ENCODE results near the gene ACAA1. TPM values are rescaled to one million over a fixed set of nuclear protein-coding genes. Genes with fewer than 3 reads are reported as not detected.

The ACAA1 gene
- total RNA-seq, 4 donors from 2014 or later, result 48.1 to 69.5 (median 62.5) TPM

GRCh38 chr3:38124324-38125122, 12.4 kb downstream of the ACAA1 start:
- TF ChIP-seq CTCF (IDR thresholded peaks at IDR 0.05), result no peak
- DNase-seq (ENCODE audit: low spot score) (no peak), ATAC-seq (ENCODE audit: low FRiP score) (no peak)

- DNase-seq (ENCODE audit: low spot score) (peak; percentile 6), ATAC-seq (ENCODE audit: low FRiP score) (no peak)
- no peak for TF ChIP-seq CTCF (IDR thresholded peaks at IDR 0.05)
These were observed 14.1 kb downstream of the ACAA1 start for GRCh38 chr3:38122712-38123290.

GRCh38 chr3:38121832-38122461, 15.0 kb downstream of the ACAA1 start:
- ATAC-seq (ENCODE audit: low FRiP score), result no peak
- peak; percentile 18 for DNase-seq (ENCODE audit: low spot score)
- TF ChIP-seq CTCF (IDR thresholded peaks at IDR 0.05), result no peak

- ATAC-seq (ENCODE audit: low FRiP score), result no peak
- DNase-seq (ENCODE audit: low spot score), result peak; percentile 4
- no peak for TF ChIP-seq CTCF (IDR thresholded peaks at IDR 0.05)
These were observed 15.5 kb downstream of the ACAA1 start for GRCh38 chr3:38121451-38121831.

- no peak for ATAC-seq (ENCODE audit: low FRiP score)
- DNase-seq (ENCODE audit: low spot score), result peak; percentile 9
- TF ChIP-seq CTCF (IDR thresholded peaks at IDR 0.05), result no peak
These were observed 16.1 kb downstream of the ACAA1 start for GRCh38 chr3:38120693-38121450.

GRCh38 chr3:38119821-38120692, 16.9 kb downstream of the ACAA1 start:
- no peak for TF ChIP-seq CTCF (IDR thresholded peaks at IDR 0.05)
- ATAC-seq (ENCODE audit: low FRiP score) (no peak), DNase-seq (ENCODE audit: low spot score) (peak; percentile 14)

Data from omental fat pad (tissue), 4 donors.